Adrenal gland (tissue), 19 donors: ENCODE results near the gene OR4D9. TPM values are rescaled to one million over a fixed set of nuclear protein-coding genes. Genes with fewer than 3 reads are reported as not detected.
A peak's percentile ranks its signal among the peaks of the same experiment; 100 is the strongest.

ENCODE experiments used
- DNase-seq, 7 donors: peaks; one replicate each; pipeline ENCODE4 v3.0.0-alpha.2; 2019 to 2020
- H3K27ac ChIP-seq, 5 donors: fragments of 200-600 bp; sonication (generic) in 4 of 5; 1 replicate in 3 of 5; 2 replicates in 2 of 5; pipeline versions ENCODE4 v1.5.1 to v1.8.0; 2016 to 2020; ENCODE audit warnings: mild to moderate bottlenecking in 1 of 5
- H3K27me3 ChIP-seq: fragments of 200-600 bp; 2 replicates; pipeline ENCODE4 v1.8.0; 2021
- H3K36me3 ChIP-seq, 2 donors: fragments of 200-600 bp; replicated peaks in 1 of 2; 1 replicate in 1 of 2; 2 replicates in 1 of 2; pipeline versions ENCODE4 v1.5.1 to v1.8.0; 2018 to 2022
- H3K4me1 ChIP-seq, 2 donors: fragments of 200-600 bp; replicated peaks in 1 of 2; 1 replicate in 1 of 2; 2 replicates in 1 of 2; pipeline versions ENCODE4 v1.5.1 to v1.8.0; 2018 to 2021
- H3K4me3 ChIP-seq, 4 donors: fragments of 200-600 bp; sonication (generic) in 3 of 4; one replicate each; pipeline ENCODE4 v1.5.1; 2016 to 2018
- H3K9me3 ChIP-seq, 3 donors: fragments of 200-600 bp; sonication (generic) in 1 of 3; replicated peaks in 1 of 3; 1 replicate in 2 of 3; 2 replicates in 1 of 3; pipeline versions ENCODE4 v1.5.1 to v1.8.0; 2016 to 2021
- CTCF ChIP-seq, 6 experiments: fragments of 450-650 bp in 4 of 6; fragments of 200-600 bp in 2 of 6; sonication (generic) in 1 of 6; IDR thresholded peaks; 1 replicate in 5 of 6; 2 replicates in 1 of 6; pipeline versions ENCODE4 v1.5.1 to v1.8.0; 2016 to 2021; ENCODE audit warnings: antibody characterized with exemption in 6 of 6, mild to moderate bottlenecking in 2 of 6, moderate library complexity in 1 of 6
- POLR2A ChIP-seq, 2 donors: fragments of 450-650 bp; IDR thresholded peaks; one replicate each; pipeline ENCODE4 v1.6.1; 2017; ENCODE audit warnings: antibody characterized with exemption in 2 of 2, mild to moderate bottlenecking in 2 of 2, moderate library complexity in 1 of 2
- WGBS, 4 donors: extraction: QIAGEN DNeasy Blood & Tissue Kit in 2 of 4; methylation state at CpG; one replicate each; pipeline versions ENCODE4 v1.1.5 to v1.1.7; 2013 to 2017; 5-methylcytosine and 5-hydroxymethylcytosine counted together
- intact Hi-C, 2 donors: fragments of 100-400 bp; cut with DNase I; formaldehyde crosslinking; loops; one replicate each; pipeline versions ENCODE4 v1.14.1 to v1.15.0; 2022 to 2023
- long read RNA-seq, 10 donors: library from polyadenylated mRNA in 3 of 10; unstranded in 2 of 10; stranded (forward) in 1 of 10; transcript quantifications; one replicate each; pipeline ENCODE4 v2.0.0 and lab custom pipeline, GENCODE V29; 2021 to 2026
- polyA plus RNA-seq, 3 donors: library from polyadenylated mRNA; stranded (reverse); fragments of 200-250 nt in 2 of 3; fragments of 350-450 nt in 1 of 3; fragmentation: Illumina TruSeq in 1 of 3; extraction: RNeasy Lipid Tissue Mini Kit (QIAGEN cat#74804) in 1 of 3; gene quantifications; one replicate each; pipeline ENCODE4 v1.2.3, GENCODE V29; 2013 to 2014
- total RNA-seq, 9 donors: library from RNA; depleted of rRNA in 4 of 9; stranded (reverse); fragments of >200 nt in 4 of 9; fragments of 120-200 nt in 1 of 9; fragmentation: NEBNext Ultra II Directional in 1 of 9; extraction: Animal tissue kit (Norgen Biotek cat#: 25700) in 1 of 9; gene quantifications; one replicate each; pipeline versions ENCODE4 v1.1.0 to v1.2.4, GENCODE V29; 2013 to 2023
- donor health status: healthy with polysubstance abuse.
- donor health status: Bipolar disorder and iron deficiency.
- donor health status: DM: yes; HTN: yes; CAD: no.
- donor health status: DM: no; HTN: no; CAD: no.
- donor health status: DM: no; HTN: no; CAD: no.
- donor health status: DM: yes; HTN: yes; CAD: no.

Gene OR4D9
- total RNA-seq (not detected), polyA plus RNA-seq (not detected)
- long read RNA-seq, donor 1 = 0 reads
- long read RNA-seq, donor 2 = 0 reads
- long read RNA-seq, donor 3 = 0 reads
- long read RNA-seq, donor 4 = 0 reads
- long read RNA-seq, donor 5 = 0 reads
- long read RNA-seq, donor 6 = 0 reads
- long read RNA-seq, donor 7 = 0 reads
- long read RNA-seq, donor 8 = 0 reads
- long read RNA-seq, donor 9 = 0 reads
- long read RNA-seq, donor 10, partial matches to known transcripts = 0 of 1 reads
- long read RNA-seq, donor 10, other reads (novel, unspliced or antisense) = 0 of 1 reads

- no peaks in the 10 kb centered on the region for H3K4me1 ChIP-seq
- 21 to 30% (median 24%) methylated on average over 2 of the region's 2 CpGs for WGBS, 4 donors
- H3K27ac ChIP-seq = peak within 1 kb of the TSS in 1 of 5 donors; percentile 19
- intact Hi-C loops = no loop called here
- H3K36me3 ChIP-seq = no peaks in the 10 kb centered on the region
- H3K9me3 ChIP-seq = no peaks in the 10 kb centered on the region
- H3K4me3 ChIP-seq = no peak within 1 kb of the TSS
- no peaks in the 10 kb centered on the region for H3K27me3 ChIP-seq
- DNase-seq = peak in 1 of 7 donors; percentile 13
- TF ChIP-seq CTCF (IDR thresholded peaks at IDR 0.05) (no peak), POLR2A (IDR thresholded peaks at IDR 0.05) (no peak)
Measured at GRCh38 chr11:59510941-59511589, at the start of gene OR4D9. TSS of gene OR4D9 (plus strand) at chr11:59511539. CDS start at chr11:59514913, 3,374 bp downstream.

- no peak overlapping the region for H3K27ac ChIP-seq
Measured at GRCh38 chr11:59463190-59463641, 48.1 kb upstream of the OR4D9 start.

GRCh38 chr11:59473015-59473414 is 38.3 kb upstream of the OR4D9 start, which contains the start of gene OR4D10:
TSS of gene OR4D10 (plus strand) at chr11:59473315. CDS start at chr11:59477430, 4,115 bp downstream.
- TF ChIP-seq CTCF (IDR thresholded peaks at IDR 0.05) = no peak
- no peak for TF ChIP-seq POLR2A (IDR thresholded peaks at IDR 0.05)

More at GRCh38 chr11:59463190-59463641, 48.1 kb upstream of the OR4D9 start:
- no peak overlapping the region for H3K4me3 ChIP-seq
- H3K27me3 ChIP-seq = no peaks in the 10 kb centered on the region
- DNase-seq = peak in 3 of 7 donors; percentile 7 to 27 (median 25)
- H3K4me1 ChIP-seq = no peaks in the 10 kb centered on the region
- H3K36me3 ChIP-seq = no peaks in the 10 kb centered on the region
- TF ChIP-seq POLR2A (IDR thresholded peaks at IDR 0.05) (no peak), CTCF (IDR thresholded peaks at IDR 0.05) (no peak)
- no peaks in the 10 kb centered on the region for H3K9me3 ChIP-seq
- WGBS, 4 donors = 39 to 46% (median 42%) methylated on average over 5 of the region's 5 CpGs
- intact Hi-C loops = no loop called here

GRCh38 chr11:59475176-59475575 is 36.2 kb upstream of the OR4D9 start:
- Histone ChIP-seq H3K4me1 (no peaks in the 10 kb centered on the region), H3K27me3 (no peaks in the 10 kb centered on the region), H3K36me3 (no peaks in the 10 kb centered on the region), H3K4me3 (no peak overlapping the region), H3K27ac (no peak overlapping the region), H3K9me3 (no peaks in the 10 kb centered on the region)
- intact Hi-C loops = no loop called here
- TF ChIP-seq CTCF (IDR thresholded peaks at IDR 0.05) (no peak), POLR2A (IDR thresholded peaks at IDR 0.05) (no peak)
- WGBS, 4 donors = 56 to 71% (median 65%) methylated on average over 9 of the region's 9 CpGs
- DNase-seq = no peak

More at GRCh38 chr11:59473015-59473414, 38.3 kb upstream of the OR4D9 start, which contains the start of gene OR4D10:
- H3K9me3 ChIP-seq = no peaks in the 10 kb centered on the region
- DNase-seq = no peak
- intact Hi-C loops = no loop called here
- no peak within 1 kb of the TSS for H3K27ac ChIP-seq
- no peaks in the 10 kb centered on the region for H3K4me1 ChIP-seq
- no peaks in the 10 kb centered on the region for H3K27me3 ChIP-seq
- H3K4me3 ChIP-seq = no peak within 1 kb of the TSS
- no peaks in the 10 kb centered on the region for H3K36me3 ChIP-seq
